ENCODE measurements around the gene EXD3. TPM values are rescaled to one million over a fixed set of nuclear protein-coding genes. Genes with fewer than 3 reads are reported as not detected.

Gene EXD3
- total and polyA plus RNA-seq, 2 of the 4 experiments (the other 2 are of a cell fraction) = 1.1 to 7.4 TPM

GRCh38 chr9:137296670-137297664 lies 126.0 kb downstream of the EXD3 start:
- no peaks in the 10 kb centered on the region for H3K79me1 ChIP-seq (ENCODE audit: low read depth in 1 of 2, low read length in 2 of 2)
- peaks cover 4% of the 10 kb centered on the region; the same call in 1 of the 2 replicates for H4K20me1 ChIP-seq (ENCODE audit: insufficient read depth, low read length)
- H3K9me1 ChIP-seq (ENCODE audit: insufficient read depth, low read length) = no peaks in the 10 kb centered on the region
- no peak overlapping the region for H2BK120ac ChIP-seq (ENCODE audit: low read depth, low read length)
- H3K4me3 ChIP-seq (ENCODE audit: insufficient read depth, low read depth, low read length) = no peak overlapping the region
- BruUV-seq (replicated peaks) = no TSS peak
- H3K4me1 ChIP-seq (ENCODE audit: control insufficient read depth, insufficient read depth, low read length) = peaks cover 3% of the 10 kb centered on the region
- H3K9me3 ChIP-seq (ENCODE audit: control insufficient read depth, insufficient read depth, low read length) = peaks cover 5% of the 10 kb centered on the region; the same call in 1 of the 2 replicates
- POLR2A ChIA-PET (ENCODE audit: unreplicated experiment) = no interaction called here
- ATAC-seq (ENCODE audit: low read depth) (no peak), DNase-seq (peak; percentile 50)
- H3K27ac ChIP-seq (ENCODE audit: insufficient read depth, low read length) = no peak overlapping the region
- H3K9ac ChIP-seq (ENCODE audit: low read depth, low read length) = no peak overlapping the region
- 40% methylated on average over 10 of the region's 24 CpGs; no CpG with 5 or more reads in 1 of the 2 experiments for WGBS, 2 experiments (ENCODE audit: extremely low coverage in 2 of 2, insufficient read length in 1 of 2)
- H4K5ac ChIP-seq (ENCODE audit: low read depth, low read length) = no peak overlapping the region
- no peak overlapping the region for H2BK20ac ChIP-seq (ENCODE audit: low read depth, low read length)
- no peak overlapping the region for H4K91ac ChIP-seq (ENCODE audit: insufficient read depth, low read depth, low read length)
- no peak overlapping the region for H3K14ac ChIP-seq (replicated peaks; ENCODE audit: low read depth, low read length)
- CTCF ChIA-PET = no interaction called here
- H3K23ac ChIP-seq (ENCODE audit: low read depth, low read length) = no peak overlapping the region
- H3K27me3 ChIP-seq (ENCODE audit: control insufficient read depth, insufficient read depth, low read length) = peaks cover 33% of the 10 kb centered on the region
- H4K8ac ChIP-seq (ENCODE audit: low read depth in 2 of 2, low read length in 2 of 2) = no peak overlapping the region
- no peak overlapping the region for H2AK9ac ChIP-seq (replicated peaks; ENCODE audit: low read depth, low read length, poor library complexity)
- no peaks in the 10 kb centered on the region for H3K36me3 ChIP-seq (ENCODE audit: control insufficient read depth, insufficient read depth, low read length)
- intact Hi-C loops (cut with micrococcal nuclease) (no loop called here), in situ Hi-C loops (cut with MboI; ENCODE audit: low sequenced_read_pairs) (no loop called here), dilution Hi-C loops (cut with HindIII; ENCODE audit: low sequenced_read_pairs, unreplicated experiment) (no loop called here)
- no peak overlapping the region for H2AK5ac ChIP-seq (ENCODE audit: low read depth, low read length)
- H2AFZ ChIP-seq (replicated peaks; ENCODE audit: low read length, poor library complexity) = peak overlapping the region; percentile 70
- no peak overlapping the region for H2BK5ac ChIP-seq (ENCODE audit: low read depth, low read length, poor library complexity, severe bottlenecking)
- H3K4ac ChIP-seq (ENCODE audit: low read depth, low read length) = no peak overlapping the region
- H3K4me2 ChIP-seq (ENCODE audit: low read depth, low read length) = no peak overlapping the region
- no peak overlapping the region for H2BK15ac ChIP-seq (ENCODE audit: low read depth, low read length)
- H3K56ac ChIP-seq (ENCODE audit: extremely low read depth, insufficient read depth, low read length) = no peak overlapping the region
- H3K18ac ChIP-seq (ENCODE audit: low read depth, low read length) = no peak overlapping the region
- TF ChIP-seq MAFK (IDR thresholded peaks at IDR 0.05; ENCODE audit: low read depth, low read length) (no peak), MXI1 (IDR thresholded peaks at IDR 0.05; ENCODE audit: borderline replicate concordance, low read depth, low read length) (no peak), RFX5 (IDR thresholded peaks at IDR 0.05; ENCODE audit: low read depth, low read length) (no peak), MAZ (IDR thresholded peaks at IDR 0.05; ENCODE audit: borderline replicate concordance, low read depth, low read length) (no peak), BHLHE40 (IDR thresholded peaks at IDR 0.05; ENCODE audit: low read depth, low read length) (no peak), FOS (IDR thresholded peaks at IDR 0.05; ENCODE audit: low read depth, low read length) (no peak), CEBPB (IDR thresholded peaks at IDR 0.05; ENCODE audit: low read depth, low read length) (no peak), CHD1 (IDR thresholded peaks at IDR 0.05; ENCODE audit: low read depth, low read length) (no peak), SMC3 (IDR thresholded peaks at IDR 0.05; ENCODE audit: low read depth, low read length) (no peak), RCOR1 (IDR thresholded peaks at IDR 0.05; ENCODE audit: insufficient replicate concordance, low read length) (no peak), POLR2A (IDR thresholded peaks at IDR 0.05; ENCODE audit: low read depth, low read length) (no peak), RAD21 (IDR thresholded peaks at IDR 0.05; ENCODE audit: low read length) (no peak), NFE2L2 (IDR thresholded peaks at IDR 0.05; ENCODE audit: low read depth, low read length) (no peak)
- TF ChIP-seq, protein P1, sequence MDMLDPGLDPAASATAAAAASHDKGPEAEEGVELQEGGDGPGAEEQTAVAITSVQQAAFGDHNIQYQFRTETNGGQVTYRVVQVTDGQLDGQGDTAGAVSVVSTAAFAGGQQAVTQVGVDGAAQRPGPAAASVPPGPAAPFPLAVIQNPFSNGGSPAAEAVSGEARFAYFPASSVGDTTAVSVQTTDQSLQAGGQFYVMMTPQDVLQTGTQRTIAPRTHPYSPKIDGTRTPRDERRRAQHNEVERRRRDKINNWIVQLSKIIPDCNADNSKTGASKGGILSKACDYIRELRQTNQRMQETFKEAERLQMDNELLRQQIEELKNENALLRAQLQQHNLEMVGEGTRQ (IDR thresholded peaks at IDR 0.05; ENCODE audit: low read depth, low read length) = no peak
- TF ChIP-seq, protein P2, sequence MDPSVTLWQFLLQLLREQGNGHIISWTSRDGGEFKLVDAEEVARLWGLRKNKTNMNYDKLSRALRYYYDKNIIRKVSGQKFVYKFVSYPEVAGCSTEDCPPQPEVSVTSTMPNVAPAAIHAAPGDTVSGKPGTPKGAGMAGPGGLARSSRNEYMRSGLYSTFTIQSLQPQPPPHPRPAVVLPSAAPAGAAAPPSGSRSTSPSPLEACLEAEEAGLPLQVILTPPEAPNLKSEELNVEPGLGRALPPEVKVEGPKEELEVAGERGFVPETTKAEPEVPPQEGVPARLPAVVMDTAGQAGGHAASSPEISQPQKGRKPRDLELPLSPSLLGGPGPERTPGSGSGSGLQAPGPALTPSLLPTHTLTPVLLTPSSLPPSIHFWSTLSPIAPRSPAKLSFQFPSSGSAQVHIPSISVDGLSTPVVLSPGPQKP (IDR thresholded peaks at IDR 0.05; ENCODE audit: borderline replicate concordance, low read depth, low read length) = no peak

Data from IMR-90 (cell line).